ENCODE results near the gene SGK1. TPM values are rescaled to one million over a fixed set of nuclear protein-coding genes. Genes with fewer than 3 reads are reported as not detected.

The SGK1 gene
- total RNA-seq, 3 donors from 2014 or later (not counting 1 experiment from before 2014, with no cell fraction given), result 31.8 to 89.6 (median 33.3) TPM

GRCh38 chr6:134230087-134230700, 87.7 kb downstream of the SGK1 start:
- H3K4me3 Mint-ChIP-seq, result no peak overlapping the region
- TF ChIP-seq, protein P1, sequence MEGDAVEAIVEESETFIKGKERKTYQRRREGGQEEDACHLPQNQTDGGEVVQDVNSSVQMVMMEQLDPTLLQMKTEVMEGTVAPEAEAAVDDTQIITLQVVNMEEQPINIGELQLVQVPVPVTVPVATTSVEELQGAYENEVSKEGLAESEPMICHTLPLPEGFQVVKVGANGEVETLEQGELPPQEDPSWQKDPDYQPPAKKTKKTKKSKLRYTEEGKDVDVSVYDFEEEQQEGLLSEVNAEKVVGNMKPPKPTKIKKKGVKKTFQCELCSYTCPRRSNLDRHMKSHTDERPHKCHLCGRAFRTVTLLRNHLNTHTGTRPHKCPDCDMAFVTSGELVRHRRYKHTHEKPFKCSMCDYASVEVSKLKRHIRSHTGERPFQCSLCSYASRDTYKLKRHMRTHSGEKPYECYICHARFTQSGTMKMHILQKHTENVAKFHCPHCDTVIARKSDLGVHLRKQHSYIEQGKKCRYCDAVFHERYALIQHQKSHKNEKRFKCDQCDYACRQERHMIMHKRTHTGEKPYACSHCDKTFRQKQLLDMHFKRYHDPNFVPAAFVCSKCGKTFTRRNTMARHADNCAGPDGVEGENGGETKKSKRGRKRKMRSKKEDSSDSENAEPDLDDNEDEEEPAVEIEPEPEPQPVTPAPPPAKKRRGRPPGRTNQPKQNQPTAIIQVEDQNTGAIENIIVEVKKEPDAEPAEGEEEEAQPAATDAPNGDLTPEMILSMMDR (IDR thresholded peaks at IDR 0.05), result no peak
- no peak overlapping the region for H3K27ac ChIP-seq (ENCODE audit: low read length)
- intact Hi-C loops (cut with micrococcal nuclease), result no loop called here
- no peaks in the 10 kb centered on the region for H3K9me3 ChIP-seq (ENCODE audit: control insufficient read depth, insufficient read depth, low read length)
- H3K4me3 ChIP-seq (ENCODE audit: low read length), result no peak overlapping the region
- 65% methylated on average over 5 of the region's 8 CpGs for WGBS (ENCODE audit: insufficient coverage)
- no peaks in the 10 kb centered on the region for H3K4me1 Mint-ChIP-seq
- no peaks in the 10 kb centered on the region for H3K36me3 ChIP-seq (ENCODE audit: control insufficient read depth, insufficient read depth, low read length)
- peak in 1 of 2 donors; percentile 25 for DNase-seq
- H3K36me3 Mint-ChIP-seq, result no peaks in the 10 kb centered on the region
- H3K9me3 Mint-ChIP-seq, result no peaks in the 10 kb centered on the region
- peaks cover 3% of the 10 kb centered on the region for H3K4me1 ChIP-seq (ENCODE audit: control insufficient read depth, insufficient read depth, low read length)
- no peaks in the 10 kb centered on the region for H3K27me3 ChIP-seq (ENCODE audit: control insufficient read depth, insufficient read depth, low read length)
- no peak overlapping the region for H3K27ac Mint-ChIP-seq
- ATAC-seq, result peak in 1 of 3 donors; percentile 43
- H3K27me3 Mint-ChIP-seq (ENCODE audit: low read depth in 2 of 2), result no peaks in the 10 kb centered on the region

GRCh38 chr6:134229520-134229919, 88.4 kb downstream of the SGK1 start:
- Mint-ChIP-seq H3K4me1 (no peaks in the 10 kb centered on the region), H3K4me3 (no peak overlapping the region), H3K27ac (no peak overlapping the region), H3K9me3 (no peaks in the 10 kb centered on the region), H3K27me3 (ENCODE audit: low read depth in 2 of 2) (no peaks in the 10 kb centered on the region), H3K36me3 (no peaks in the 10 kb centered on the region)
- intact Hi-C loops (cut with micrococcal nuclease), result no loop called here
- Histone ChIP-seq H3K36me3 (ENCODE audit: control insufficient read depth, insufficient read depth, low read length) (no peaks in the 10 kb centered on the region), H3K27ac (ENCODE audit: low read length) (no peak overlapping the region), H3K9me3 (ENCODE audit: control insufficient read depth, insufficient read depth, low read length) (no peaks in the 10 kb centered on the region), H3K4me1 (ENCODE audit: control insufficient read depth, insufficient read depth, low read length) (peaks cover 3% of the 10 kb centered on the region), H3K27me3 (ENCODE audit: control insufficient read depth, insufficient read depth, low read length) (no peaks in the 10 kb centered on the region), H3K4me3 (ENCODE audit: low read length) (no peak overlapping the region)
- no peak for DNase-seq
- TF ChIP-seq, protein P1 (IDR thresholded peaks at IDR 0.05), result no peak
- ATAC-seq, result no peak
- 83% methylated on average over 2 of the region's 2 CpGs for WGBS (ENCODE audit: insufficient coverage)

GRCh38 chr6:134223796-134224420, 94.0 kb downstream of the SGK1 start:
- no peak for ATAC-seq

More at GRCh38 chr6:134223796-134224420, 94.0 kb downstream of the SGK1 start:
- H3K4me1 Mint-ChIP-seq, result no peaks in the 10 kb centered on the region
- no peak overlapping the region for H3K27ac Mint-ChIP-seq
- Histone ChIP-seq H3K4me1 (ENCODE audit: control insufficient read depth, insufficient read depth, low read length) (no peaks in the 10 kb centered on the region), H3K4me3 (ENCODE audit: low read length) (no peak overlapping the region), H3K9me3 (ENCODE audit: control insufficient read depth, insufficient read depth, low read length) (no peaks in the 10 kb centered on the region), H3K36me3 (ENCODE audit: control insufficient read depth, insufficient read depth, low read length) (no peaks in the 10 kb centered on the region), H3K27ac (ENCODE audit: low read length) (no peak overlapping the region), H3K27me3 (ENCODE audit: control insufficient read depth, insufficient read depth, low read length) (no peaks in the 10 kb centered on the region)
- H3K36me3 Mint-ChIP-seq, result no peaks in the 10 kb centered on the region
- TF ChIP-seq, protein P1 (IDR thresholded peaks at IDR 0.05), result no peak
- intact Hi-C loops (cut with micrococcal nuclease), result no loop called here
- 100% methylated on average over 1 of the region's 2 CpGs for WGBS (ENCODE audit: insufficient coverage)
- no peak for DNase-seq
- no peak overlapping the region for H3K4me3 Mint-ChIP-seq
- no peaks in the 10 kb centered on the region for H3K9me3 Mint-ChIP-seq
- H3K27me3 Mint-ChIP-seq (ENCODE audit: low read depth in 2 of 2), result no peaks in the 10 kb centered on the region
